ENCODE measurements around the gene PPFIA4.

GRCh38 chr1:203127666-203128430, 101.6 kb downstream of the PPFIA4 start, which contains the start of gene ADORA1:
- TF ChIP-seq CTCF (IDR thresholded peaks at IDR 0.05 in 8 of 11, conservative IDR thresholded peaks at IDR 0.05 in 3 of 11) = no peak
- TF ChIP-seq POLR2A (IDR thresholded peaks at IDR 0.05) = no peak
- TF ChIP-seq POLR2AphosphoS5 (IDR thresholded peaks at IDR 0.05) = peak in 2 of 3 donors; percentile 33 to 48

Measured in spleen (tissue), 7 donors.